HepG2 (cell line): ENCODE data around the gene RUSF1. TPM values are rescaled to one million over a fixed set of nuclear protein-coding genes. Genes with fewer than 3 reads are reported as not detected.

ENCODE experiments used
- ADNP ChIP-seq: sonication (generic); formaldehyde crosslinking; IDR thresholded peaks from 2 replicates; pipeline ENCODE4 v1.4.0; 2020; ENCODE audit warnings: missing genetic modification reagents
- ARID2 ChIP-seq: sonication (generic); formaldehyde crosslinking; IDR thresholded peaks from 2 replicates; pipeline ENCODE4 v1.8.1; 2022; ENCODE audit warnings: mild to moderate bottlenecking, missing genetic modification reagents, borderline replicate concordance
- ARNTL ChIP-seq: sonication (generic); formaldehyde crosslinking; IDR thresholded peaks from 2 replicates; pipeline ENCODE4 v1.4.0; 2020; ENCODE audit warnings: mild to moderate bottlenecking, missing genetic modification reagents
- FOXC1 ChIP-seq: sonication (generic); formaldehyde crosslinking; IDR thresholded peaks from 2 replicates; pipeline ENCODE4 v1.8.0; 2022; ENCODE audit warnings: mild to moderate bottlenecking, missing genetic modification reagents, borderline replicate concordance
- MBNL3 ChIP-seq: fragments of 250-450 bp; sonication (Bioruptor Pico); conservative IDR thresholded peaks from 2 replicates; pipeline ENCODE4 v1.8.0; 2022; ENCODE audit warnings: mild to moderate bottlenecking, inconsistent platforms
- PHF20 ChIP-seq: sonication (generic); formaldehyde crosslinking; IDR thresholded peaks from 2 replicates; pipeline ENCODE4 v1.5.0; 2020; ENCODE audit warnings: mild to moderate bottlenecking, missing genetic modification reagents
- RFXANK ChIP-seq: IDR thresholded peaks from 2 replicates; pipeline ENCODE4 v1.6.1; 2016
- TP53 ChIP-seq: sonication (generic); formaldehyde crosslinking; conservative IDR thresholded peaks from 2 replicates; pipeline ENCODE4 v1.4.0; 2020; ENCODE audit warnings: missing genetic modification reagents
- ZNF24 ChIP-seq: fragments of 450-650 bp; IDR thresholded peaks from 2 replicates; pipeline ENCODE4 v1.6.1; 2017; ENCODE audit warnings: antibody characterized with exemption, mild to moderate bottlenecking
- ZNF253 ChIP-seq: sonication (generic); formaldehyde crosslinking; IDR thresholded peaks from 2 replicates; pipeline ENCODE4 v1.8.0; 2022; ENCODE audit warnings: mild to moderate bottlenecking, missing genetic modification reagents, borderline replicate concordance
- ZNF263 ChIP-seq: sonication (generic); formaldehyde crosslinking; IDR thresholded peaks from 2 replicates; pipeline ENCODE4 v1.4.0; 2020; ENCODE audit warnings: missing genetic modification reagents
- ZNF430 ChIP-seq: sonication (generic); formaldehyde crosslinking; IDR thresholded peaks from 2 replicates; pipeline ENCODE4 v1.9.0; 2021; ENCODE audit warnings: mild to moderate bottlenecking, missing genetic modification reagents
- ZNF614 ChIP-seq: IDR thresholded peaks from 2 replicates; pipeline ENCODE4 v1.6.1; 2018; ENCODE audit warnings: missing biosample characterization, missing genetic modification reagents, inconsistent platforms, borderline replicate concordance
- ZNF790 ChIP-seq: sonication (generic); formaldehyde crosslinking; IDR thresholded peaks from 2 replicates; pipeline ENCODE4 v1.8.0; 2022; ENCODE audit warnings: missing genetic modification reagents, mild to moderate bottlenecking, borderline replicate concordance
- polyA plus RNA-seq, 8 experiments: library from polyadenylated mRNA; depleted of rRNA in 3 of 8; stranded (reverse) in 7 of 8; unstranded in 1 of 8; fragments of >200 nt; fragmentation: Illumina TruSeq in 4 of 8; extraction: Trizol in 4 of 8; gene quantifications; 2 replicates each; pipeline versions ENCODE4 v1.2.1 to v1.2.3, GENCODE V29; 2011 to 2016; ENCODE audit warnings: low read depth in 4 of 8, missing spikeins in 1 of 8, mixed read lengths in 1 of 8; ENCODE audit not compliant: insufficient read depth in 1 of 8
- total RNA-seq, 5 experiments: library from RNA; depleted of rRNA; stranded (reverse); fragments of >200 nt; fragmentation: Illumina TruSeq; extraction: Trizol; gene quantifications; 2 replicates each; pipeline ENCODE4 v1.2.3, GENCODE V29; 2016; ENCODE audit warnings: low read depth in 1 of 5
- TF ChIP-seq, protein P1 (sequence below): sonication (generic); formaldehyde crosslinking; IDR thresholded peaks from 2 replicates; pipeline ENCODE4 v1.8.0; 2022; ENCODE audit warnings: missing genetic modification reagents, mild to moderate bottlenecking, borderline replicate concordance
- TF ChIP-seq, protein P2 (sequence below), 2 experiments: fragments of 450-650 bp in 1 of 2; sonication (generic) in 1 of 2; formaldehyde crosslinking in 1 of 2; IDR thresholded peaks; 2 replicates each; pipeline versions ENCODE4 v1.6.1 to v1.8.0; 2016 to 2022; ENCODE audit warnings: antibody characterized with exemption in 1 of 2, mild to moderate bottlenecking in 1 of 2, missing genetic modification reagents in 1 of 2
- TF ChIP-seq, protein P3 (sequence below): sonication (generic); formaldehyde crosslinking; IDR thresholded peaks from 2 replicates; pipeline ENCODE4 v1.5.1; 2020; ENCODE audit warnings: missing genetic modification reagents, mild to moderate bottlenecking, borderline replicate concordance
- TF ChIP-seq, protein P4 (sequence below): IDR thresholded peaks from 2 replicates; pipeline ENCODE4 v1.6.1; 2016; ENCODE audit warnings: missing genetic modification reagents, missing compliant biosample characterization

RUSF1 gene
- total and polyA plus RNA-seq, 2 of the 13 experiments (the other 11 are each of a cell fraction or from before 2014, with no cell fraction given), result 40.8 to 50.2 TPM

DNA sequence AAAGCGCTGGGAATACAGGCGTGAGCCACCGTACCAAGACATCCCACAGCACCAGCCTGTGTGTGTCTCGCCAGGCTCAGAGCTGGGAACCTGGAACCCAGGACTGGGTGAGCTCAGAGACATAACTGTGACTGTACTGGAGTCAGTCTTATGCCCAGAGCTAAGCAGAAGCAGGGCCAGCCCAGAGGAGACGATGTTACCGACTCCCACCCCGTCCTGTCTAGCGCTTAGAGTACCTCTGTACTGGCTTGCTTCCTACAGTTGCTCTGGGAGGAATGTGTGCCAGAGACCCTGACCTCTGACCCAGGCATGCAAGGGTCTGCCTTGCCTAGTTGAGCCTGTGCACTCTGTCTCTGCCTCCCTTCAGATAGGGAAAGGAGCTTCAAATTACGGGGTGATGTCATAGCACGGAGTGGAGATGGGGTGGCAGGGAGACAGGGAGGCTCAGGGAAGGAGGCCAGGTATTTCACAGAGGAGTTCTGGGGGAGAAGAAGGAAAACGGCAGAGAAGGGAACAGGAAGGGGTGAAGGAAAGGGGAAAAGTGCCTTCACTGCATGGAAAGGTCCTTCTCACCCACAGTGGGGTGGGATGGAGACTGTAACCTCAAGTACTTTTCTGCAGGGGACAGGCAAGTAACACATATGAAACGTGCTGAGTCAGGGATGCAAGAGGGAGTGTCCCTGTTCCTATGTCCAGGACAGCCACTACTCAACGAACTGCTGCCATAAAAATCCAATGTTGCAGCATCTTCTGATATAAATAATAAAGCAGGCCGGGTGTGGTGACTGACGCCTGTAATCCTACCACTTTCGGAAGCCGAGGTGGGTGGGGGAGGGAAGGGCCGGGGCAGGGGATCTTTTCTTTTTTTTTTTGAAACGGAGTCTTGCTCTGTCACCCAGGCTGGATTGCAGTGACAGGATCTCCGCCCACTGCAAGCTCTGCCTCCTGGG lies 54.7 kb downstream of the RUSF1 start (continued):
- TF ChIP-seq ADNP (CRISPR knock-in tag) (no peak), MBNL3 (CRISPR knock-in tag) (no peak), RFXANK (CRISPR knock-in tag) (no peak), ARID2 (CRISPR knock-in tag) (no peak), ZNF790 (CRISPR knock-in tag) (no peak), ARNTL (CRISPR knock-in tag) (no peak), ZNF430 (CRISPR knock-in tag) (peak; percentile 77), ZNF24 (no peak), ZNF253 (CRISPR knock-in tag) (no peak), ZNF614 (CRISPR knock-in tag) (no peak), FOXC1 (CRISPR knock-in tag) (peak; percentile 72), ZNF263 (CRISPR knock-in tag) (no peak), PHF20 (CRISPR knock-in tag) (no peak), TP53 (CRISPR knock-in tag) (no peak)
- TF ChIP-seq, protein P1, sequence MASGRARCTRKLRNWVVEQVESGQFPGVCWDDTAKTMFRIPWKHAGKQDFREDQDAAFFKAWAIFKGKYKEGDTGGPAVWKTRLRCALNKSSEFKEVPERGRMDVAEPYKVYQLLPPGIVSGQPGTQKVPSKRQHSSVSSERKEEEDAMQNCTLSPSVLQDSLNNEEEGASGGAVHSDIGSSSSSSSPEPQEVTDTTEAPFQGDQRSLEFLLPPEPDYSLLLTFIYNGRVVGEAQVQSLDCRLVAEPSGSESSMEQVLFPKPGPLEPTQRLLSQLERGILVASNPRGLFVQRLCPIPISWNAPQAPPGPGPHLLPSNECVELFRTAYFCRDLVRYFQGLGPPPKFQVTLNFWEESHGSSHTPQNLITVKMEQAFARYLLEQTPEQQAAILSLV (CRISPR knock-in tag), result peak; percentile 34; the same call in 1 of the 2 replicates
- TF ChIP-seq, protein P2, sequence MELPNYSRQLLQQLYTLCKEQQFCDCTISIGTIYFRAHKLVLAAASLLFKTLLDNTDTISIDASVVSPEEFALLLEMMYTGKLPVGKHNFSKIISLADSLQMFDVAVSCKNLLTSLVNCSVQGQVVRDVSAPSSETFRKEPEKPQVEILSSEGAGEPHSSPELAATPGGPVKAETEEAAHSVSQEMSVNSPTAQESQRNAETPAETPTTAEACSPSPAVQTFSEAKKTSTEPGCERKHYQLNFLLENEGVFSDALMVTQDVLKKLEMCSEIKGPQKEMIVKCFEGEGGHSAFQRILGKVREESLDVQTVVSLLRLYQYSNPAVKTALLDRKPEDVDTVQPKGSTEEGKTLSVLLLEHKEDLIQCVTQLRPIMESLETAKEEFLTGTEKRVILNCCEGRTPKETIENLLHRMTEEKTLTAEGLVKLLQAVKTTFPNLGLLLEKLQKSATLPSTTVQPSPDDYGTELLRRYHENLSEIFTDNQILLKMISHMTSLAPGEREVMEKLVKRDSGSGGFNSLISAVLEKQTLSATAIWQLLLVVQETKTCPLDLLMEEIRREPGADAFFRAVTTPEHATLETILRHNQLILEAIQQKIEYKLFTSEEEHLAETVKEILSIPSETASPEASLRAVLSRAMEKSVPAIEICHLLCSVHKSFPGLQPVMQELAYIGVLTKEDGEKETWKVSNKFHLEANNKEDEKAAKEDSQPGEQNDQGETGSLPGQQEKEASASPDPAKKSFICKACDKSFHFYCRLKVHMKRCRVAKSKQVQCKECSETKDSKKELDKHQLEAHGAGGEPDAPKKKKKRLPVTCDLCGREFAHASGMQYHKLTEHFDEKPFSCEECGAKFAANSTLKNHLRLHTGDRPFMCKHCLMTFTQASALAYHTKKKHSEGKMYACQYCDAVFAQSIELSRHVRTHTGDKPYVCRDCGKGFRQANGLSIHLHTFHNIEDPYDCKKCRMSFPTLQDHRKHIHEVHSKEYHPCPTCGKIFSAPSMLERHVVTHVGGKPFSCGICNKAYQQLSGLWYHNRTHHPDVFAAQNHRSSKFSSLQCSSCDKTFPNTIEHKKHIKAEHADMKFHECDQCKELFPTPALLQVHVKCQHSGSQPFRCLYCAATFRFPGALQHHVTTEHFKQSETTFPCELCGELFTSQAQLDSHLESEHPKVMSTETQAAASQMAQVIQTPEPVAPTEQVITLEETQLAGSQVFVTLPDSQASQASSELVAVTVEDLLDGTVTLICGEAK (IDR thresholded peaks at IDR 0.05), result no peak
- TF ChIP-seq, protein P2 (CRISPR knock-in tag; IDR thresholded peaks at IDR 0.05), result 0 out of 2 replicates have a peak, but pooled peaks have one; percentile 36
- TF ChIP-seq, protein P3, sequence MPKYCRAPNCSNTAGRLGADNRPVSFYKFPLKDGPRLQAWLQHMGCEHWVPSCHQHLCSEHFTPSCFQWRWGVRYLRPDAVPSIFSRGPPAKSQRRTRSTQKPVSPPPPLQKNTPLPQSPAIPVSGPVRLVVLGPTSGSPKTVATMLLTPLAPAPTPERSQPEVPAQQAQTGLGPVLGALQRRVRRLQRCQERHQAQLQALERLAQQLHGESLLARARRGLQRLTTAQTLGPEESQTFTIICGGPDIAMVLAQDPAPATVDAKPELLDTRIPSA (CRISPR knock-in tag), result no peak
- TF ChIP-seq, protein P4, sequence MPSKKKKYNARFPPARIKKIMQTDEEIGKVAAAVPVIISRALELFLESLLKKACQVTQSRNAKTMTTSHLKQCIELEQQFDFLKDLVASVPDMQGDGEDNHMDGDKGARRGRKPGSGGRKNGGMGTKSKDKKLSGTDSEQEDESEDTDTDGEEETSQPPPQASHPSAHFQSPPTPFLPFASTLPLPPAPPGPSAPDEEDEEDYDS, result peak; percentile 60; the same call in 1 of the 2 replicates
